HT1080 (cell line): Measurements from ENCODE around the gene CDK11B. TPM values are rescaled to one million over a fixed set of nuclear protein-coding genes. Genes with fewer than 3 reads are reported as not detected.

ENCODE experiments used
- DNase-seq: peaks from one replicate; pipeline ENCODE4 v3.0.0-alpha.2; 2015; ENCODE audit warnings: low read depth
- total RNA-seq: library from RNA; depleted of rRNA; stranded (reverse); fragments of >200 nt; shearing (Covaris generic); gene quantifications from 2 replicates; pipeline ENCODE4 v1.2.3, GENCODE V29; 2014

Gene CDK11B
- total RNA-seq, 1 experiment from 2014 or later: 21.9 TPM

GRCh38 chr1:1628754-1629429, 29.9 kb downstream of the CDK11B start:
- DNase-seq: no peak

- no peak for DNase-seq
Observed at GRCh38 chr1:1627829-1628753, 30.7 kb downstream of the CDK11B start.

- DNase-seq: no peak
Observed at GRCh38 chr1:1627261-1627828, 31.5 kb downstream of the CDK11B start.

GRCh38 chr1:1626207-1627141, 32.3 kb downstream of the CDK11B start:
- DNase-seq: no peak

DNA sequence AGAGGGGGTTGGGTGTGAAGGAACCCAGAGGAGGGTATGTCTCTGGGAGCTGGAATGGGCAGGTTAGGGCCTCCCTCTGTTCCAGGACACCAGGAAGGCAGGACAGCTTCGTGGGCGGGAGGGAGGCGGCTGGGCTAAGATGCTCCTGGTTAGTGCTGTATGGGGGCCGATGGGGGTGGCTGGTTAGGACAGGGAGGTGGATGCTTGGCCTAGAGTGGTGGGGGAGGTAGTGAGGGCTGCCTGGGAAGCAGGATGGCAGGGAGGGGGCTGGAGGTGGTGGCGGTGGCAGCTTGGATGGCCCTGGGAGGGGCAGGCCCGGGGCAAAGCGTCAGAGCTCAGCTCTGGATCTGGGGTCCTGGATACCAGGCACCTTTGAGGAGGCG, 33.0 kb downstream of the CDK11B start:
- no peak for DNase-seq

- DNase-seq: no peak
Observed at GRCh38 chr1:1625404-1625775, 33.4 kb downstream of the CDK11B start.

DNA sequence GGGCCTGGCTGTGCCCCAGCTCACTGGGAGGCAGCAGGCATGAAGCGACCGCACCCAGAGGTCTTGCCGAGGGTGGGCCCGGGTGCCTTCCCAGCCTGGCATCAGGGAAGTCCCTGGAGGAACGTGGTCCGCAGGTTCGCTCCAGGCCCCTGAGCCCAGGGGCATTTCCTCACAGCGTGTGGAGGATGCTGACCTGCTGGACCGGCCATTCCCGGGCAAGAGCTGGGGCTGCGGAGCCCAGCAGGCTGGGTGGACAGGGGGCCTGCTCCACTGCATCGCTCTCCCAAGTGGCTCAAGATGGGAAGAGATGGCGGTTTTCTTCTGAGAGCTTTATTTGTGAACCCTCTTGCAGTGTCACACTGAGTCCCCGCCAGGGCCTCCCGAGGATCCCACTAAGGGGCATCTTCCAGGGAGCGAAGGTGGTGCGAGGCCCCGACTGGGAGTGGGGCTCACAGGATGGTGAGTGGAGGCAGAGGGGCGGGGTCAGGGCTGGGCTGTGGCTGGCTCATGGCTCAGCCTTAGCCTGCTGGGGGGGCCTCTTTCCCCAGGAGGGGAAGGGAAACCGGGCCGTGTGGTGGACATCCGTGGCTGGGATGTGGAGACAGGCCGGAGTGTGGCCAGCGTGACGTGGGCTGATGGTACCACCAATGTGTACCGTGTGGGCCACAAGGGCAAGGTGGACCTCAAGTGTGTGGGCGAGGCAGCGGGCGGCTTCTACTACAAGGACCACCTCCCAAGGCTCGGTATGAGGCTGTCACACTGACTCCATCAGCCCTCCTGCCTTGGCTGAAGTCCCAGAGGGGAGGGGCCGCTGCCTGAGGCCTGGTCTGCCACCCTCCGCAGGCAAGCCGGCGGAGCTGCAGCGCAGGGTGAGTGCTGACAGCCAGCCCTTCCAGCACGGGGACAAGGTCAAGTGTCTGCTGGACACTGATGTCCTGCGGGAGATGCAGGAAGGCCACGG, 34.1 kb downstream of the CDK11B start:
- no peak for DNase-seq

- no peak for DNase-seq
Observed at GRCh38 chr1:1623631-1624442, 35.0 kb downstream of the CDK11B start.

GRCh38 chr1:1623181-1623630, 35.6 kb downstream of the CDK11B start:
- no peak for DNase-seq

DNA sequence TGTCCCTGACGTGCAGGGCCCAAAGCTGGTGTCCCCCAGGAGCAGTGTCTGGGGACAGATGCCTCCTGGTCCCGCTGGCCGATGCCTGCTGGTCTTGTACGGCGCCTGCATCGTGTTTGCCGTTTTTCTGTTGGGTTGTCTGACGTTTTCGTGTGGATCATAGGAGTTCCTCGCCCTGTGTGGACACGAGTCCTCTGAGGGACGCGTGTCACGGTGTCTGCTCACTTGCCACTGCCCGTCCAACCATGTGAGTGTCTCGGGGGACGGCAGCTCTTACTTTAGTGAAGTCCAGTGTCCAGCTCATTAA, 36.1 kb downstream of the CDK11B start:
- no peak for DNase-seq

DNA sequence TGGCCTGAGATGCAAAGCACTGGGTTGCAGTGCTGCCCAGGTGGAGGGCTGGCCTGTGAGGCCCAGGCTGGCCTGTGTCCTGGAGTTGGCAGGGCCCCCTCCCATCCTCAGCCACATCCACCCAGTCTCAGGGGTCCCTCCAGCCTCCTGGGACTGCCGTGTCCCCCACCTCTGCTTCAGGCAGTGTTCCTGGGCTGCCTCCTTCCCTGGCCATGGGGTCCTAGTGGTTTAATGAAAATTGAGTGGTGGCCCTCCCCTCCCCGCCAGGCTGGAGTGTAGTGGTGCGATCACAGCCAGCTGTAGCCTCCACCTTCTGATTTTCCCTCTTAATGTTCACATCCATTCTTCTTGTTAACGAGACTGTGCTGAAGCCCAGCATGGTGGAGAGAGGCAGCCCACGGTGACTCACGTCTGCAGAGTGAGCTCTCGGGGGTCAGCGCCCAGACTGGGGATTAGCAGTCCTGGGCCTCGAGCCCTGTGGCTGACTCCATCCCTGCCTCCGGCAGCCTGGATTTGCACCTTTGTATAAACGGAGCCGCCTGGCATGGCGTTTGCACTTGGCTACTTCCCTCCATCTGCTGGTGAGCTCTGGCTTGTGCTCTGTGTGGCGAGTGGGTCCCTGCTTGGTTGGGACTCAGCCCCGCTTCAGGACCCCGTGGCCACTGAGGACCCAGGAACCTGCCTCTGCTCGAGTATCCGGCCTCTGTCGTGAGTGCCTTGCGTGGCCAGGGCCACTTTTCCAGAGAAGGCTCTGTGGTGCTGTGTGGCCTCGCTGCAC, 36.6 kb downstream of the CDK11B start:
- no peak for DNase-seq

DNA sequence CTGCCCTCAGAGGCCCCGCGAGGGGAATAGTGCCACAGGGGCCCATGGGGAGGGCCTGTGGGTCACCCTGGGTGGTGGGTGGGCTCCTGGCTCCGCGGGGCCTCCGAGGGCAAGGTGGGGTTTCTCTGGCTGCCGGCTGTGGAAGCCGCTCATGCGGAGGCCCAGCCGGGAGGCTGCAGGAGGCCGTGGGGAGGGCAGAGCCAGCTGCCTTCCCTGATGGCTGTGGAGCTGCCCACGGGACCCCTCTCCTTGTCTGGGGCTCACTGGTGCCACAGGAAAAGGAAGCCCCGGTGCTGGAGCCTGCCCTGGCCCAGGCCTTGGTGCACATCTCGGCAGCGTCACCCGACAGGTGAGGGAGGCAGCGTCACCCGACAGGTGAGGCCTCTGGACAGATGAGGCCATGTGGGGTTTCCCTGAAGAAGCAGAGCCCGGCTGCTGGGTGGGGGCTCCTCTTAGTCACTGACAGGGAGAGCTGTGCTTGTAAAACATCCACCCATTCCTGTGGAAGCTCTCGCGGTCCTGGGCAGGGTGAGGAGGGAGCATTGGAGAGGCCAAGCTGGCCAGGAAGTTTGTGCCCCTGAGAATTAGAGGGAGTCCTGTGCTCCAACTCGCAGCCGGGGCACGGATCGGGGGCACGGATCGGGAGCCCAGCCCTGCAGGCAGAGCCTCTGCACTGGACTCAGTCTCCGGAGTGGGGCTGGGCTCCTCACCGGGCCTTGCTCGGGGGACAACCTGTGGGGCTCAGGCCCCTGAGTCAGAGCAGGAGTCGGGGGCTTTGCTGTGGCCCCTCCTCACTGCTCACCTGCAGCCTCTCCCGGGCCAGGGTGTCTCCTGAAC, 37.4 kb downstream of the CDK11B start:
- no peak for DNase-seq

GRCh38 chr1:1620433-1621139, 38.2 kb downstream of the CDK11B start:
- no peak for DNase-seq

- no peak for DNase-seq
Observed at GRCh38 chr1:1619917-1620361, 38.9 kb downstream of the CDK11B start.

DNA sequence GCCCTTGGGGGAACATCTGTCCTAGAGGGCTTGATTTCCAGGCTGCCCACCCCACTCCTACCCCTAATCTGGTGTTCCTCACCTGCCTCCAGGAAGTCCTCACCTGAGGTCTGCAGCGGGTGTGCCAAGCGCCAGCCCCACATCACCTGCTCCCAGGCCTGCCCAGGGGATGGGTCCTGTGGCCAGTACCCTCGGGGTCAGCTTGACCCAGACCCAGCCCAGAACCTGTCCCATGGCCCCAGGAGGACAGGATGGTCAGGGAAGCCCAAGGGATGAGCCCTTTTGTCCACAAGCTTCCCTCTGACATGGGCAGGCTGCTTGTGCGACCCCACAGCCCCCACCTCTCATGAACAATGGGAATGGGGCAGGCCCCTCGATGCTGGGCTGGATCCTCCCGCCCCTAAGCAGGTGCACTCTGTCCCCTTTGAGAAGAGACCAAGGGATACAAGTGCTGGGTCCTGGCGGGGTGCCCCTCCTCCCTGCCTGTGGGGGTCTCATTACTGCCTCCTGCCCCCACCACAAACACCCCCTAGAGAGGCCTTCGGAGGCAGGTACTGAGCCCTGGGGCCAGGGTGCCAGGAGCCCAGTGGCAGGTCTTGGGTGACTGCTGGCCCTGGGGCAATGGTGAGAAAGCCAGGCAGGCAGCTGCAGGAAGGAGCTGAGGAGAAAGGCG, 40.3 kb downstream of the CDK11B start:
- DNase-seq: no peak

- DNase-seq: no peak
Observed at GRCh38 chr1:1617925-1618324, 40.9 kb downstream of the CDK11B start.
